ENCODE results near the gene SV2A. TPM values are rescaled to one million over a fixed set of nuclear protein-coding genes. Genes with fewer than 3 reads are reported as not detected.
A peak's percentile ranks its signal among the peaks of the same experiment; 100 is the strongest.
"Not testable (repeated sequence)": the region's sequence is repeated elsewhere in the genome, so short reads cannot be mapped to it uniquely, and the experiment has no call there.

Gene SV2A, protein sequence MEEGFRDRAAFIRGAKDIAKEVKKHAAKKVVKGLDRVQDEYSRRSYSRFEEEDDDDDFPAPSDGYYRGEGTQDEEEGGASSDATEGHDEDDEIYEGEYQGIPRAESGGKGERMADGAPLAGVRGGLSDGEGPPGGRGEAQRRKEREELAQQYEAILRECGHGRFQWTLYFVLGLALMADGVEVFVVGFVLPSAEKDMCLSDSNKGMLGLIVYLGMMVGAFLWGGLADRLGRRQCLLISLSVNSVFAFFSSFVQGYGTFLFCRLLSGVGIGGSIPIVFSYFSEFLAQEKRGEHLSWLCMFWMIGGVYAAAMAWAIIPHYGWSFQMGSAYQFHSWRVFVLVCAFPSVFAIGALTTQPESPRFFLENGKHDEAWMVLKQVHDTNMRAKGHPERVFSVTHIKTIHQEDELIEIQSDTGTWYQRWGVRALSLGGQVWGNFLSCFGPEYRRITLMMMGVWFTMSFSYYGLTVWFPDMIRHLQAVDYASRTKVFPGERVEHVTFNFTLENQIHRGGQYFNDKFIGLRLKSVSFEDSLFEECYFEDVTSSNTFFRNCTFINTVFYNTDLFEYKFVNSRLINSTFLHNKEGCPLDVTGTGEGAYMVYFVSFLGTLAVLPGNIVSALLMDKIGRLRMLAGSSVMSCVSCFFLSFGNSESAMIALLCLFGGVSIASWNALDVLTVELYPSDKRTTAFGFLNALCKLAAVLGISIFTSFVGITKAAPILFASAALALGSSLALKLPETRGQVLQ
- total RNA-seq, result 1.3 and 3.5 TPM in 2 replicates

DNA sequence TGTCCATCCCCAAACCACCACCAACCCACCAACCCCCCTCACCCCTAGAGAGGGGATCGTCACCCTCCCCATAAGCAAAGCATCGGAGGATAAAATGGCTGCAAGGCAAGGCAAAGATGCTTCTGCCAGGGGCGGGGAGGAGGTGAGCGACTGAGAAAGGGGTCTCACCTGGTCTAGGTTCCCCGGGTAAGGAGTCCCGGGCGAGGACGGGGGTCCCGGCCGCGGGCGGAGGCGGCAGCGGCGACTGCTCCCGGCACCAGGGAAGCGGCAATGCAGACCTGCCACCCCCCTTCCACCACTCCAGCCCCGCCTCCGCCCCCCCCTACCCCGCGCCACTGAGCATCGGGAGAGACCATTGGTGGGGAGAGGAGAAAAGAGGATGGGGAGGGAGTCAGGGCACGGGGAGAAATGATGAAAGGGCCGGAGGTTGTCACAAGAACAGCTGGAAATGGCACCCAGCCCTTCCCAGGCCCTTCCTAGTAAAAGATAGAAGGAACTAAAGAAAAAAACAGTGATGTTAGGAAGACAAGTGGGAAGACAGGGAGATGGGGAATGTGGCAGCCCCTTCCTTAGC is at the start of gene SV2A:
SV2A (minus strand) TSS at position 274 of the 574 bp plus-strand sequence. CDS start 4,004 bp downstream, outside the sequence.
- no peak for DNase-seq (ENCODE audit: low read depth in 2 of 2)

DNA sequence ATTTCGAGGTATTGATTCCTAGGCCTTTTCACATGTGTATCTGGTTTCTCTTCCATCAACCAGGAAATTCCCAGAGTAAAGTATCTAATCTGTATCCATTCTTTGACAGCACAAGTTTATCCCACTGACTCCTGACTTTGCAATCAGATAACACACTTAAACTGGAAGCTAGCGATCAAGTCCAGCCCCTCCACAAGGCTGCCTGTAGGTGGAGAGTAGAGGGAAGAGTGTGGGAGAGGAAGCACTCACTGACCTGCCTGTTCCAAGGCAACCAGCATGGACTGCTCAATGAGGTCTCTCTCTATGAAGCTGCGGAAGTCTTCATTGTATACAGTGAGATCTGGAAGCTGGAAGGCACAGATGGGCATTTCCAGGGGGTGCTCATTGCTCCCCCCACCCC is 49.4 kb upstream of the SV2A start:
- DNase-seq (ENCODE audit: low read depth in 2 of 2), result no peak

DNA sequence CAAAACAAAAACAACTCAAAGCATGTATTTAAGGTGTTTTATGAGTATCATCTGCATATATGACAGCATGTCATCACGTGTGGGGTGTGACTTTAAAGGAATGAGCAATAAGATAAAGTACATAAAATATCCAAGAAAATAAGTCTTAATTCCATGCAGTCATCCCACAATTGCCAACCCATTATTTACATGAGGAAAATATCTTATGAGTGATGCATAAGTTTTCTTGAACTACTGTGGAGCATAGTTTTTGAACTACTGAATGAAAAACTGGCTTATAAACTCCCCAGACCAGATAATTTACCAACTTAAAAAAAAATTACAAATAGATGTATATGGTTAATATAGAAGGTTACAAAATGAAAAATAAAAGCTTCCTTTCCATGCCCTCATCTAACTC is 48.8 kb upstream of the SV2A start:
- no peak for DNase-seq (ENCODE audit: low read depth in 2 of 2)

DNA sequence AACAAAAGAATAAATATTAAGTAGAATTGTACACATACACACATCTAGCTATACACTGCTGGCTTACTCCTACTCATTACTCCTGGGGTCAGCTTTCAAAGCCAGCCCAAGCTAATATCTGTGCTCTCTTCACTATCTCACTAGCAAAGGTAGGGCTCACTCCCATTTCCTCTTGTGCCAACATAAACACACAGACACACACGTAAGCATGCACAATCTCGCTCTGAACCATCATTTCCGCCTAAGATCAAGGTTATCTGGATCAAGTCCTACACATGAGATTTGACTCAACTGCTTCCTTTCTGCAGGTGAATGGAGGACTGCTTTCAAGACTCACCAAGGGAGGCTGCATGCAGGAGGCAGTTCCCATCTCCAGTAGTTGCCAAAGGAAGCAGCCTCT is 47.8 kb upstream of the SV2A start:
- DNase-seq (ENCODE audit: low read depth in 2 of 2), result no peak

DNA sequence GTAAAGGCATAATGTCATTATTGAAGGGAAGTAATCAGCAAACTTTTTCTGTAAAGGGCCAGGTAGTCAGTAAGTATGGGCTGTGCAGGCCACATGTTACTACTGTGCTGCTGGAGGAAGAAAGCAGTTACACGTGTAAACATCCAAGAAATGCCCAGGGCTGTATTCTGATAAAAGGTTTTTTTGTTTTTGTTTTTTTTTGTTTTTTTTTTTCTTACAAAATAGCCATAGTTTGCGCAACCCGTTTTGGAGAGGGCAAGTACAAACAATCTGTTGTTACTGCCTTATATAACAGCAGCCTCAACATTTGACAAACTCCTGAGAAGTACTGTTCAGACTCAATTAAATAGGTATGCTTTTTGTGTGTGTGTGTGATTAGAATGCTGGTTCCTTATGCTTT is 45.7 kb upstream of the SV2A start:
- DNase-seq (ENCODE audit: low read depth in 2 of 2), result no peak

DNA sequence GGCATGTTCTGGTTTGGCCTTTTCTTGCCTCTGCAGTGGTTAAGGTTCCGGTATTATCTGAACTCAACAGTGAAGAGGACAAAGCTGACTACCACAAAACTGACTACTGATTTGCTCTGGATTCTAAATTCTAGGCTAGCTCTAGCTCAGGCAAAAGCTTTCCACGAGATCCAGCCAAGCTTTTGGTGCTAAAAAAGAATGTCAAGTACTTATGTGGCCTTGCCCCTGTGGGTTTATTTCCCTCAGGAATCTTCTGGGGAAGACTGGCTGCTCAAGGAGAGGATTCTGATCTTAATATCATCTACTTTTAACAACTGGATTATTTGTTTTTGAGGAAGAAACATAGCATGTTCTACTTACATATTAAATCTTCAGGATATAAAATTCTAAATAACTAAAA is 45.1 kb upstream of the SV2A start:
- no peak for DNase-seq (ENCODE audit: low read depth in 2 of 2)

DNA sequence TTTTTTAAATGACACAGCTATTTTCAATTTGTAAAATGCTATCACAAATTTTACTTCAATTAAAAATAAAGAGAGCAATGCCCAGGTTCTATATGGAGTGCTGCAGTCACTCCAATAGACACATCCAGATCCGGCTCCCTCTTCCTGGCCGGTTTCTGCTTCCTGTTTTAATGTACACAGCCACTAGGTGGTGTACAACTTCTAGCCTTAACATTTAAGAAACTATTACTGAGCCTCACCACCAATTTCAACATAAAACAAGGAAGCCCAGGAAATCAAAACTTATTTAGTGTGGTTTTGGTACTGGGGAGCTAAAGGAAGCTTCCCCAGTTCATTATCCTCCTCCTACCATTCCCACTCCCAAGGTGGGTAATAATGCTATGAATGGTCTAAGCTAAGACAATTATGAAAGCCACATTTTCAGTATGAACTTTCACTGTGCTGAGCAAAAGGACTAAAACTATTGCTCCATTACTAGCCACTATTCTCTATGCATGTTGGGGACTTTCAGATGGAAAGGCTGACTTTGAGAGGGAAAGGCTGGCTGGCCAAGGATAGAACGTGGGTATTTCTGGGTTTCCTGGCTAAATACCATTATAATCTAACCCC is 44.5 kb upstream of the SV2A start:
- peak; percentile 73 to 83 for DNase-seq (ENCODE audit: low read depth in 2 of 2)

DNA sequence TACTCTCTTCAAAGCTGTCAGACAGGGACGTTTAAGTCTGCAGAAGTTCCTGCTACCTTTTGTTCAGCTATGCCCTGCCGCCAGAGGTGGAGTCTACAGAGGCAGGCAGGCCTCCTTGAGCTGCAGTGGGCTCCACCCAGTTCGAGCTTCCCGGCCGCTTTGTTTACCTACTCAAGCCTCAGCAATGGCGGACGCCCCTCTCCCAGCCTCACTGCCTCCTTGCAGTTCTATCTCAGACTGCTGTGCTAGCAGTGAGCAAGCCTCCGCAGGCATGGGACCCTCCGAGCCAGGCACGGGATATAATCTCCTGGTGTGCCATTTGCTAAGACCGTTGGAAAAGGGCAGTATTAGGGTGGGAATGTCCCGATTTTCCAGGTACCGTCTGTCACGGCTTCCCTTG is 39.9 kb upstream of the SV2A start:
- DNase-seq (ENCODE audit: low read depth in 2 of 2), result not testable (repeated sequence)

DNA sequence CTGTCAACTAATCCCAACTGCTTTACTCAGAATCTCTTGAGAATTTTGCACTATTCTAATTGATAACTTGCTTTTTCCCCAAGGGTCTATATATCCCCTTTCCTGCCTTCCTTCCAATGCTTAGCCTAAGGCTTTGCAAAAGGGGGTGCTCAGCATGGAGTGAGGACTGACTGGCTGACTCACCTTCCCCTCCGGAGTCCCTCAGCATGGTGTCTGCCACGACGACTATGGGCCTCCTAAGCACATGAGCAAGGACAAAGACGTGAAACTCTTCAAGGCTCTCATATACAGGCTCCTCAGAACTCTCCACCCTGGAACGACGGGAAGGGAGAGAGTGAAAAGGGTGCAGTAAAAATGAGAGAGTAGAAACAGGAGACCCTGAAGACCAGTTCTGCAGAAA is 32.3 kb upstream of the SV2A start:
- no peak for DNase-seq (ENCODE audit: low read depth in 2 of 2)

DNA sequence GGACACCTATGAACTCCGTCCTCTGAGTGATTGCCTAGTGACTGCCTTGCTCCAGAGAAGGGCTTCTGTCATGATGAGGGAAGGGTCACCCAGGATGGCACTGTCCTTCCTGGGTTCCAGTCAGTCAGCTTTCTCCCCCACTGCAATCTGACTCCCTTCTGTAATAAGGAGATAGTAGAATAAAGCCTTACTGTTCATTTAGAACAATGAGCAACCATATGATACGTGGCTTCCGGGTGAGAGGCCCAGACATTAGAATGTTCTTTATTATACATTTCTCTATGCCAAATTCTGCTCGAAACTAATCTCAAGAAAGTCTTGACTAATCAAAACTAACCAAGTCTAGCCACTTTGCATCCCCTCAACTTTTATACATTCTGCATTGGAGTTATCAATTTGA is 27.6 kb upstream of the SV2A start:
- DNase-seq (ENCODE audit: low read depth in 2 of 2), result no peak

DNA sequence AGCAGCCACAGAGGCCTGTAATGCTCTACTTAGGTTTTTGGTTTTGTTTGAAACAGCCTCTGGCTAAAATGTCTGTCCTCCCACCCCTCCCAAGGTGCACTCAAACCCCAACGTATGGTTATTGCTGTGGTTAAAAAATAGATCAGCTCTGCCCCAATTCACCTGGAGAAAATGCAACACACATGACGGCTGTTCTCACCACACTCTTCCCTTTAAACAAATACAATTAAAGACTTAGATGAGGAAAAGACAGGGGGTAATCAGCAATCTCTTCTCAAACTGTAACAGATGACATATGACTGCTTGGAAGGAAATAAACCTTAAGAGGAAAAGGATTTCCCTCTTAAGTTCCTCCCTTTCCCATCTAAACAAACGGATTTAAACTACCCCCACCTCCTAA is 25.2 kb upstream of the SV2A start:
- no peak for DNase-seq (ENCODE audit: low read depth in 2 of 2)

DNA sequence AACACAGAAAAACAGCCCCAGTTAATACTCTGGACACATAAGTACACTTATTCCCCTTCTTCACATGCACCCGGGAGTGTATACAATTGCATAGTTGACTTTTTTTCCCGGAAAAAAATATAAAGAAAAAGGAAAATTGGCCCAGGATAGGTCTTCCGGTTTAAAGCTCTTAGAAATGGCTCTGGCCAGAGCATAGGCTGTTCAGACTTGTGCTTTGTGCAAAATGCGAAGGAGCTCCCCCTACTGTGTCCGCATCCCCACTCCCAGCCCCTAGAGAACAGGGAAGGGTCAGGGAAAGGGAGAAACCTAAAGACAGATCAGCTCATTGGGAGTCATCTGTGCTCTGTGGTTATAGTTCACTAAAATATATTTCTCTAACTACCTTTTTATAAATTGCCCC is 24.6 kb upstream of the SV2A start:
- DNase-seq (ENCODE audit: low read depth in 2 of 2), result peak in 1 of 2 donors; percentile 41

DNA sequence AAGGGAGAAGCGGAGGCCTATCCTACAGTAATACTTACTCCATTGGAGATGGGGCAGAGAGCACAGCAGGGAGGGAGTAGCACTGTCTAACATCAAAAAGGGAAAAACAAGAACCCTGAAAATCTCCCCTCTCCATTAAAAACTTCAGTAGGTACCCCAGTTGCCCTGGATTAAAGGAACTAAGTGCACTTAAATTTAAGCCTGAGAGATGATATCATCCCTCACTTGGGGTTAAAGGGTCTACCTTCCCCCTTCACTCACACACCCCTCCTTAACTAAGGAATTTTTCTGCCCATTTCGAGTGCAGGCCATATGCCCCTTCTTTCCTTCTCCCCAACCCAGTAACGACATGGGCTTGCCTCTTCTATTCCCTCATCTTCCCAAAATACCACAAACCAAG is 22.8 kb upstream of the SV2A start:
- DNase-seq (ENCODE audit: low read depth in 2 of 2), result no peak

DNA sequence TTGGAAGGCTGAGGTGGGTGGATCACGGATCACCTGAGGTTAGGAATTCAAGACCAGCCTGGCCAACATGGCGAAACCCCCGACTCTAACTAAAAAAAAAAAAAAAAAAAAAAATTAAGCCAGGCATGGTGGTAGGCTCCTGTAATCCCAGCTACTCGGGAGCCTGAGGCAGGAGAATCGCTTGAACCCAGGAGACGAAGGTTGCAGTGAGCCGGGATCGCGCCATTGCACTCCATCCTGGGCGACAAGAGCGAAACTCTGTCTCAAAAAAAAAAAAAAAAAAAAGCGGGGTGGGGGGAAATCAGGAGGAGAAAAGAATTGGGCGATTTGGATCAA is 21.0 kb upstream of the SV2A start:
- not testable (repeated sequence) for DNase-seq (ENCODE audit: low read depth in 2 of 2)

DNA sequence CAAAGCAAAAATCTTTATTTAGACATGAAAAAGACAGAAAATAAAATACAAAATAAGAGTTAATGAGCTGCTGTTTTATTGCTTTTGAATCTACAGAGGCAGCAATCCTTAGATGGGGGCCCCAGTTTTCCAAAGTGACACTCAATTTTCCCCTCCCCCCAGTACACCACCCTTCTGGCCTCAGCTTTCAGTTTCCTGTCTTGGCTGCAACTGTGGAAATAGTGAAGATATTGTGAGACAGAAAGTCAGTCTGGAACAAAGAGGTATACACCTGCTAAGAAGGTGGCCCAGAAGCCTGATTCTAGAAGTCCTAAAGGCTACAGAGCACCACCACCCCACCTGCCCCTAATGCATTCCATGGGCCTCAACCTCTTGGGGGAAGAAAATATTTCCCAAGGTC is 20.1 kb upstream of the SV2A start:
- DNase-seq (ENCODE audit: low read depth in 2 of 2), result no peak

DNA sequence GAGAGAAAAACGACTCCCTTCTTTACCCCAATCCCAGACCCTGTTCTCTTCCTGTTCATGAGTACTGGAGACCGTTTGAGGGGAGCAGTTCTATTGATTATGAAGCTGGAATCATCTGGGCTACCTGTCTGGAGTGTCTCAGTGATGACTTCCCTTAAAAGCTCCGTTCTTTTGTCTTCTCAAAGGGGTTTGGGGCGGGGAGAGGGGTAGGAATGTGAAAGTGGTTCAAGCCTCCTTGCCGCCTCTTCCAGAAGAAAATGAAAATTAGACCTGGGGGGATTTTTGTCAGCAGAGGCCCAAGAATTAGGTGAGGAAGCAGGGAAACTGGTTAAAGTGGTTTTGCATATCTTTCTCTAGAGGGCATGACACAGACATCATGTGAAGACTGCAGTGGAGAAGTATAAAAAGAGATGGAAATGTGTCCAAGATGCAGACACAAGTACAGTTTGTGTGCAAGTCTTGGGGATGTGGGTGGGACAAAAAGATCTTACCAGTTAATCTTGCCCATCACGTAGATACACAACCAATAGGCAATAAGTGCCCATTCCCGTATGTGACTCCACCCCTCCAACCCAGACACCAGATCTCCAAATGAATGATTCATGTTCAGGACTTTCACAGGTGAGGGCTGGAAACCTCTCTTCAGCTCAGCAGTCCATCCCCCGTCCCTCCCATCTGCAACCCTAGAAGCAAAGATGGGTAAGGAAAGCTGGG is 19.5 kb upstream of the SV2A start:
- DNase-seq (ENCODE audit: low read depth in 2 of 2), result no peak

DNA sequence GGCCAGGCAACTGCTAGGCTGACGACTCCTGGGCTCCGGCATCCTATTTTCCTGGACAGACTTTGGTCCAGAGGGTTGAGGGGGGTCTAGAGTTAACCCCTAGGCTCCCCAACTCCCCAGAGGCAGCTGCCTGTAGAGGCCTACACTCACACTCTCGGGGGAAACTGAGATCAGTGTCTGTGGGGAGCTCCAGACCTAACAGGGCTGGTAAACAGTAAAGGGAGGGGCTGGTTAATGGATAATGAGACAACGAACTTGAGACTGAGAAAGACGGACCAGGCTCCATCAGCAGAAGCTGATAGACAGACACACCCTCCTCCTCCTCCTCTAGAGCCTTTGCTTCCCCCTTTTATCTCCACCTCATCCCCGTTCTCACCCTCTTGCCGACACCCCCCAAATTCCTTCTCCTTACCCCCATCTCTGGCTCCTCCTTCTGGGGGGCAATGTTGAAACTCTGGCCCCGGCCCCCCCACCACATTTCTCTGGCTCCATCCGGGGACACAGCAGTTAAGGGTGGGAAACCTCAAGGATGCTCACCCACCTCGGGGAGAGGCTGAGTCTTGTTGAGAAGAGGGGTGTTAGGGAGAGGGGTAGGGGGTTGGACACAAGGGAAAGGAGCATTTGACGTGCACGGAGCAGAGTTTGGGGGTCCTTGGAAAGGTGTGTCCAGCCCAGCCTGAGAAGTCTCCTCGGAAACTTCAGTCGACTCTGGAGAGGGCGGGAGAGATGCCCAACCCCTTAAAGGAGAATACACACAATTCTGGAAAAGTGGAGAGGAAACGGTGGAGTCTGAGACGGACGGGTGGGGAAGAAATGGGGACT is 18.7 kb upstream of the SV2A start, which contains the start of gene MTMR11:
MTMR11 (minus strand) TSS at position 710 of the 822 bp plus-strand sequence; CDS start at position 478, 232 bp downstream.
- DNase-seq (ENCODE audit: low read depth in 2 of 2), result no peak

DNA sequence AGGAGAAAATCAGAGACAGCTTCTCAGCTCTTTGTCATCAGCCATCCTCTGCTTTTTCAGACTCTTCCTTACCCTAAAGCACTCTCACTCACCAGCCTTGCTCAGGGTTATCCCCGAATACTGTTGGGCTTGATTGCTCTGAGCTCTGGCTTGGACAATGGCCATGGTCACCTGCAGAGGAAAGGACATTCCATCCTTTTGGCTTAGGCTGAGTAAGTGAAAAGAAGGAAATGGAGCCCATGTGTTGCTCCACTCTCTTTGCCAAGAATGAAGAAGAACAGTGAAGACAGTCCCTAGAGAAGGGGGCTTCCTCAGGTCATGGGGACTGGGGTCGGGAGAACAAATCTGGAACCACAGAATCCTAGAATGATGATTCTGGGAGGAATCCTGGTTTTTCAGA is 16.7 kb upstream of the SV2A start:
- no peak for DNase-seq (ENCODE audit: low read depth in 2 of 2)

DNA sequence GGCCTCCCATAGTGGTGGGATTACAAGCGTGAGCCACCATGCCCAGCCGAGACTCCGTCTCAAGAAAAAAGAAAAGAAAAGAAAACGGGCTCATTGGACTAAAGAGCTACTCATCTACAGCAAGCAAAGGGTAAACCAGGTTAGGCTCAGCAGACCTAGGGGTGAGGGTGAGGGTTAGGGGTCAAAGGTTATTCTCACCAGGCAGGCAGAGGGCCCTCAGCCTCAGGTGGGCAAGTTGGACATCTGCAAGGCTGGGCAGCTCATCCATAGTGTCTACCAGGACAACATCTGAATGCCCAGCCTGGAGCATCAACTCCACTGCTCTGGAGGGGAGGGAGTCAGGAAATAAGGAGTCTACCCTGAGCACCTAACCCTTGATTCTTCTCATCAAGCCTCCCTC is 15.6 kb upstream of the SV2A start:
- DNase-seq (ENCODE audit: low read depth in 2 of 2), result no peak

DNA sequence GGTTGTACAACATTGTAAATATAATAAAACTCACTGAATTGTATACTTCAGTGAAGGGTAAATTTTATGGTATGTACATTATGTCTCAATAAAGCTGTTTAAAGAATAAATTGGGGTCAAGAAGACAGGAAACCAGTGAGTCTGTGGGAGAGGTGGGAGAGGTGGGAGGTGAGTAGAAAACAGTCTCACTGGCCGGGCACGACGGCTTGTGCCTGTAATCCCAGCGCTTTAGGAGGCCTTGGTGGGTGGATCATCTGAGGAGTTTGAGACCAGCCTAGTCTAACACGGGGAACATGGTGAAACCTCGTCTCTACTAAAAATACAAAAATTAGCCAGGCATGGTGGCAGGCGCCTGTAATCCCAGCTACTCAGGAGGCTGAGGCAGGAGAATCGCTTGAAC is 14.8 kb upstream of the SV2A start:
- DNase-seq (ENCODE audit: low read depth in 2 of 2), result no peak
